GM18526 (cell line): ENCODE data around the gene SLCO2B1.

ENCODE experiments used
- POLR2A ChIP-seq: IDR thresholded peaks from 3 replicates; pipeline ENCODE4 v1.6.1; 2011; ENCODE audit not compliant: insufficient read length; ENCODE audit errors: extremely low read depth

SLCO2B1 gene

GRCh38 chr11:75141166-75141565 lies 9.7 kb upstream of the SLCO2B1 start:
- no peak for TF ChIP-seq POLR2A

- no peak for TF ChIP-seq POLR2A
Observed at GRCh38 chr11:75142714-75143419, 8.0 kb upstream of the SLCO2B1 start.

- no peak for TF ChIP-seq POLR2A
Observed at GRCh38 chr11:75143420-75143731, 7.5 kb upstream of the SLCO2B1 start.

GRCh38 chr11:75144716-75145014 lies 6.2 kb upstream of the SLCO2B1 start:
- TF ChIP-seq POLR2A = no peak

GRCh38 chr11:75145196-75145971 lies 5.5 kb upstream of the SLCO2B1 start:
- TF ChIP-seq POLR2A = no peak

- TF ChIP-seq POLR2A = no peak
Observed at GRCh38 chr11:75145972-75146519, 4.9 kb upstream of the SLCO2B1 start.

GRCh38 chr11:75146711-75147110 lies 4.2 kb upstream of the SLCO2B1 start:
- no peak for TF ChIP-seq POLR2A

- TF ChIP-seq POLR2A = no peak
Observed at GRCh38 chr11:75147191-75147874, 3.6 kb upstream of the SLCO2B1 start.

- TF ChIP-seq POLR2A = no peak
Observed at GRCh38 chr11:75147875-75148263, 3.0 kb upstream of the SLCO2B1 start.

- no peak for TF ChIP-seq POLR2A
Observed at GRCh38 chr11:75148436-75148983, 2.4 kb upstream of the SLCO2B1 start.

- no peak for TF ChIP-seq POLR2A
Observed at GRCh38 chr11:75149766-75150465, 991 bp upstream of the SLCO2B1 start.

GRCh38 chr11:75151346-75152047 lies 590 bp downstream of the SLCO2B1 start:
- TF ChIP-seq POLR2A = no peak

GRCh38 chr11:75152090-75152489 lies 1.2 kb downstream of the SLCO2B1 start:
- no peak for TF ChIP-seq POLR2A

- TF ChIP-seq POLR2A = no peak
Observed at GRCh38 chr11:75152651-75153427, 1.9 kb downstream of the SLCO2B1 start.
